Skeletal muscle tissue (tissue), 4 donors: Measurements from ENCODE around the gene GAPVD1. TPM values are rescaled to one million over a fixed set of nuclear protein-coding genes. Genes with fewer than 3 reads are reported as not detected.
"Not testable (repeated sequence)": the region's sequence is repeated elsewhere in the genome, so short reads cannot be mapped to it uniquely, and the experiment has no call there.

ENCODE experiments used
- H3K27ac ChIP-seq: one replicate; pipeline ENCODE4 v1.7.0; 2013; ENCODE audit warnings: mild to moderate bottlenecking, low read depth, low read length, inconsistent platforms
- H3K27me3 ChIP-seq, 3 donors: one replicate each; pipeline ENCODE4 v1.7.0; 2013; ENCODE audit warnings: low read length in 3 of 3; ENCODE audit not compliant: control insufficient read depth in 3 of 3, insufficient read depth in 3 of 3
- H3K36me3 ChIP-seq, 3 donors: one replicate each; pipeline ENCODE4 v1.7.0; 2013; ENCODE audit warnings: low read length in 3 of 3; ENCODE audit not compliant: control insufficient read depth in 3 of 3, insufficient read depth in 3 of 3
- H3K4me1 ChIP-seq, 3 donors: one replicate each; pipeline ENCODE4 v1.7.0; 2013; ENCODE audit warnings: low read length in 3 of 3, mild to moderate bottlenecking in 3 of 3; ENCODE audit not compliant: control insufficient read depth in 3 of 3, insufficient read depth in 3 of 3
- H3K4me3 ChIP-seq, 3 donors: one replicate each; pipeline ENCODE4 v1.7.0; 2013; ENCODE audit warnings: low read length in 3 of 3
- H3K9ac ChIP-seq, 3 donors: one replicate each; pipeline ENCODE4 v1.7.0; 2013; ENCODE audit warnings: low read length in 3 of 3, mild to moderate bottlenecking in 3 of 3, moderate library complexity in 2 of 3, low read depth in 1 of 3
- H3K9me3 ChIP-seq, 3 donors: one replicate each; pipeline ENCODE4 v1.7.0; 2013; ENCODE audit warnings: low read length in 3 of 3; ENCODE audit not compliant: control insufficient read depth in 3 of 3
- total RNA-seq: library from RNA; depleted of rRNA; stranded (reverse); fragments of >200 nt; gene quantifications from one replicate; pipeline ENCODE4 v1.2.3, GENCODE V29; 2014
- donor health status: Osteomylitis.

Gene GAPVD1
- total RNA-seq, 1 donor from 2014 or later = 42.3 TPM

DNA sequence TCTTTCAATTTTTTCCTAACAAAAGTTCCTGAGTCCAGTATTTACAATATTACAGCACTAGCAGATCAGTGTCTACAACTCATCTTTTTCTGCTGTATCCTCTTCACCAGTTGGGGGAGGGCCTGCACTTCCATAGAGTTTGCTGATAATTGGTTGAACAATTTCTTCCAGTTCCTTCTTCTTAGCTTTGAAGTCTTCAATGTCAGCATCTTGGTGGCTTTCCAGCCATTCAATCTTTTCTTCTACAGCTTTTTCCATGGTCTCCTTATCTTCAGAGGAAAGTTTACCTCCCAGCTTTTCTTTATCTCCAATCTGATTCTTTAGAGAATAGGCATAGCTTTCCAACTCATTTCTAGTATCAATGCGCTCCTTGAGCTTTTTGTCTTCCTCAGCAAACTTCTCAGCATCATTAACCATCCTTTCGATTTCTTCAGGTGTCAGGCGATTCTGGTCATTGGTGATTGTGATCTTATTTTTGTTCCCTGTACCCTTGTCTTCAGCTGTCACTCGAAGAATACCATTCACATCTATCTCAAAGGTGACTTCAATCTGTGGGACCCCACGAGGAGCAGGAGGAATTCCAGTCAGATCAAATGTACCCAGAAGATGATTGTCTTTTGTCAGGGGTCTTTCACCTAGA lies 25.0 kb upstream of the GAPVD1 start:
- H3K4me1 ChIP-seq = peaks cover 39 to 58% (median 43%) of the 10 kb centered on the region in 3 donors
- H3K9me3 ChIP-seq, H3K4me3 ChIP-seq, H3K27me3 ChIP-seq, H3K27ac ChIP-seq: not testable (repeated sequence)
- peak overlapping the region in 2 of 3 donors; percentile 25 to 50 for H3K9ac ChIP-seq
- peaks cover 39 to 59% (median 42%) of the 10 kb centered on the region in 3 donors for H3K36me3 ChIP-seq

DNA sequence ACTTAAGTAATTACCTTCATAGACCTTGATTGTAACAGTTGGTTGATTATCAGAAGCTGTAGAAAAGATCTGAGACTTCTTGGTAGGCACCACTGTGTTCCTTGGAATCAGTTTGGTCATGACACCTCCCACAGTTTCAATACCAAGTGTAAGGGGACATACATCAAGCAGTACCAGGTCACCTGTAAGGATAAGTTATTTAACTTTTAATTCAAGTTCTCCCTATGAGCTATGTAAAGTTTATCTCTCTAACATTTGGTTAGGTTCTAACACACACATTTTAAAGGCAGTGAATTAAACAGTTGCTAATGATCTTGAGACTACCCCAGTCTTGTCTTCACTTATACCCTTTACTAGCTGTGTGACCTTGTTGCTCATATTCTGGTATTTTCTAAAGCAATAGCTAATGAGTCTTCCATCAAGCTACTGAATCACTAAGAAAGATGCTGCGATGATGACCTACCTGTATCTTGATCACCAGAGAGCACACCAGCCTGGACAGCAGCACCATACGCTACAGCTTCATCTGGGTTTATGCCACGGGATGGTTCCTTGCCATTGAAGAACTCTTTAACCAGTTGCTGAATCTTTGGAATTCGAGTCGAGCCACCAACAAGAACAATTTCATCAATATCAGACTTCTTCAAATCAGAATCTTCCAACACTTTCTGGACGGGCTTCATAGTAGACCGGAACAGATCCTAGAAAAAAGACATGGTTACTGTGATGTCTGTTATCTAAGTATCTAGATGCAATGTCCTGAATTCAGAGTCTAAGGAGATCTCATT lies 23.3 kb upstream of the GAPVD1 start:
- peaks cover 45 to 65% (median 51%) of the 10 kb centered on the region in 3 donors for H3K4me1 ChIP-seq
- H3K9me3 ChIP-seq = no peaks in the 10 kb centered on the region
- peak overlapping the region; percentile 28 to 48 (median 32) for H3K9ac ChIP-seq
- H3K36me3 ChIP-seq = peaks cover 36 to 56% (median 40%) of the 10 kb centered on the region in 3 donors
- H3K27ac ChIP-seq = no peak overlapping the region
- H3K4me3 ChIP-seq = peak overlapping the region in 2 of 3 donors; percentile 24 to 49
- no peaks in the 10 kb centered on the region for H3K27me3 ChIP-seq

DNA sequence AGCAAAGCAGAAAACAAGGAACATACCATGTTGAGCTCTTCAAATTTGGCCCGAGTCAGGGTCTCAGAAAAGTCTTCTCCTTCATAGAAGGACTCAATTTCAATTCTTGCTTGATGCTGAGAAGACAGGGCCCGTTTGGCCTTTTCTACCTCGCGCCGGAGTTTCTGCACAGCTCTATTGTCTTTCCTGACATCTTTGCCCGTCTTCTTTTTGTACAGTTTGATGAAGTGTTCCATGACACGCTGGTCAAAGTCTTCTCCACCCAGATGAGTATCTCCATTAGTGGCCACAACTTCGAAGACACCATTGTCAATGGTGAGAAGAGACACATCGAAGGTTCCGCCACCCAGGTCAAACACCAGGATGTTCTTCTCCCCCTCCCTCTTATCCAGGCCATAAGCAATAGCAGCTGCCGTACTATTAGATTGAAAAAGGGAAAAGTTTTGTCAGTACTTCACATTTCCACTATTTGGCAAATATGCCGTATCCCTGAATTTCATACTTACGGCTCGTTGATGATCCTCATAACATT lies 22.6 kb upstream of the GAPVD1 start:
- Histone ChIP-seq H3K4me1 (peaks cover 45 to 65% (median 51%) of the 10 kb centered on the region in 3 donors), H3K4me3 (peak overlapping the region; percentile 9 to 49 (median 24)), H3K9me3 (no peaks in the 10 kb centered on the region), H3K9ac (peak overlapping the region in 1 of 3 donors; percentile 100), H3K27ac (no peak overlapping the region), H3K36me3 (peaks cover 31 to 52% (median 35%) of the 10 kb centered on the region in 3 donors), H3K27me3 (no peaks in the 10 kb centered on the region)

GRCh38 chr9:125239631-125240597 lies 21.7 kb upstream of the GAPVD1 start:
- peak overlapping the region; percentile 95 for H3K27ac ChIP-seq
- peaks cover 43 to 63% (median 51%) of the 10 kb centered on the region in 3 donors for H3K4me1 ChIP-seq
- peak overlapping the region; percentile 99 to 100 (median 99) for H3K4me3 ChIP-seq
- no peaks in the 10 kb centered on the region for H3K27me3 ChIP-seq
- H3K9ac ChIP-seq = peak overlapping the region; percentile 98 to 100 (median 99)
- no peaks in the 10 kb centered on the region for H3K9me3 ChIP-seq
- peaks cover 29 to 48% (median 33%) of the 10 kb centered on the region in 3 donors for H3K36me3 ChIP-seq

DNA sequence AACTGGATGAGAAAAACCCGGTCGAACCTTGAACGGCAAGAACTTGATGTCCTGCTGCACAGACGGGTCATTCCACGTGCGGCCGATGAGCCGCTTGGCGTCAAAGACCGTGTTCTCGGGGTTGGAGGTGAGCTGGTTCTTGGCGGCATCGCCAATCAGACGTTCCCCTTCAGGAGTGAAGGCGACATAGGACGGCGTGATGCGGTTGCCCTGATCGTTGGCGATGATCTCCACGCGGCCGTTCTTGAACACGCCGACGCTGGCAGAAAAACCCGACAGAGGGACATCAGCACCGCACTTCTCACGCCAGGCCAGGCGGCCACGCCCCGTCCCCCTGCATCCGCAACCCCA lies 21.0 kb upstream of the GAPVD1 start:
- Histone ChIP-seq H3K27me3 (no peaks in the 10 kb centered on the region), H3K9me3 (no peaks in the 10 kb centered on the region), H3K9ac (peak overlapping the region; percentile 98 to 100 (median 99)), H3K4me1 (peaks cover 37 to 56% (median 51%) of the 10 kb centered on the region in 3 donors), H3K36me3 (peaks cover 27 to 45% (median 31%) of the 10 kb centered on the region in 3 donors), H3K4me3 (peak overlapping the region; percentile 99 to 100 (median 99)), H3K27ac (peak overlapping the region; percentile 95)

- peaks cover 20 to 39% (median 27%) of the 10 kb centered on the region in 3 donors for H3K36me3 ChIP-seq
- H3K9ac ChIP-seq = peak within 1 kb of the TSS; percentile 98 to 100 (median 99)
- H3K9me3 ChIP-seq = no peaks in the 10 kb centered on the region
- H3K4me3 ChIP-seq = peak within 1 kb of the TSS; percentile 99 to 100 (median 100)
- peaks cover 33 to 49% (median 46%) of the 10 kb centered on the region in 3 donors for H3K4me1 ChIP-seq
- no peaks in the 10 kb centered on the region for H3K27me3 ChIP-seq
- peak within 1 kb of the TSS; percentile 97 for H3K27ac ChIP-seq
These were observed 20.4 kb upstream of the GAPVD1 start, which contains the start of gene HSPA5 for GRCh38 chr9:125241000-125241862. HSPA5 (minus strand) TSS chr9:125241343; CDS start chr9:125241126, 217 bp downstream.

- Histone ChIP-seq H3K4me3 (peak overlapping the region; percentile 92 to 100 (median 93)), H3K9me3 (no peaks in the 10 kb centered on the region), H3K4me1 (peaks cover 29 to 41% (median 38%) of the 10 kb centered on the region in 3 donors), H3K9ac (peak overlapping the region; percentile 97 to 100 (median 97)), H3K36me3 (peaks cover 19 to 30% (median 24%) of the 10 kb centered on the region in 3 donors), H3K27ac (peak overlapping the region; percentile 97), H3K27me3 (no peaks in the 10 kb centered on the region)
These were observed 19.5 kb upstream of the GAPVD1 start for GRCh38 chr9:125241863-125242739.

- no peaks in the 10 kb centered on the region for H3K27me3 ChIP-seq
- H3K27ac ChIP-seq = no peak overlapping the region
- no peaks in the 10 kb centered on the region for H3K9me3 ChIP-seq
- H3K4me1 ChIP-seq = peaks cover 12 to 25% (median 21%) of the 10 kb centered on the region in 3 donors
- no peak overlapping the region for H3K4me3 ChIP-seq
- peaks cover 5 to 13% (median 8%) of the 10 kb centered on the region in 3 donors for H3K36me3 ChIP-seq
- H3K9ac ChIP-seq = no peak overlapping the region
These were observed 17.8 kb upstream of the GAPVD1 start for GRCh38 chr9:125243792-125244260.
